ENCODE measurements around the gene RRP8. TPM values are rescaled to one million over a fixed set of nuclear protein-coding genes. Genes with fewer than 3 reads are reported as not detected.

RRP8 gene
- total and polyA plus RNA-seq, 10 of the 15 experiments (the other 5 are each of a cell fraction or from before 2014, with no cell fraction given): 4.7 to 51.2 (median 23.9) TPM

GRCh38 chr11:6642957-6643356 lies 39.5 kb upstream of the RRP8 start:
- Histone ChIP-seq H3K9ac (ENCODE audit: control insufficient read depth, insufficient read depth, low read length) (no peak overlapping the region), H3K4me1 (ENCODE audit: control insufficient read depth, insufficient read depth, low read length) (peaks cover 21% of the 10 kb centered on the region), H2AFZ (ENCODE audit: control insufficient read depth, low read depth, low read length) (no peak overlapping the region), H3K4me3 (no peak overlapping the region), H3K36me3 (ENCODE audit: control insufficient read depth in 2 of 2, insufficient read depth in 2 of 2, low read length in 1 of 2) (no peaks in the 10 kb centered on the region), H4K20me1 (ENCODE audit: control insufficient read depth, insufficient read depth) (no peaks in the 10 kb centered on the region), H3K27ac (ENCODE audit: control insufficient read depth, insufficient read depth) (no peak overlapping the region), H3K4me2 (ENCODE audit: control insufficient read depth, insufficient read depth) (no peak overlapping the region), H3K79me2 (ENCODE audit: control insufficient read depth, insufficient read depth, low read length) (no peaks in the 10 kb centered on the region), H3K27me3 (replicated peaks in 1 of 2; ENCODE audit: control insufficient read depth in 2 of 2, insufficient read depth in 2 of 2, low read length in 1 of 2) (no peaks in the 10 kb centered on the region), H3K9me3 (replicated peaks; ENCODE audit: control insufficient read depth, insufficient read depth, low read length) (no peaks in the 10 kb centered on the region)
- no peak for ATAC-seq
- in situ Hi-C loops (cut with MboI): no loop called here
- ChIA-PET RAD21 (ENCODE audit: unreplicated experiment) (no interaction called here), SMC1A (ENCODE audit: uncharacterized antibody, unreplicated experiment) (interaction anchor here (0.8 to 1.6 kb wide), 4 partner anchors 11 to 30 kb away, joined by 3 to 6 read pairs (median 3); partner anchors contain the start of gene TAF10), CTCF (interaction anchor here (1.6 kb wide), 1 partner anchor 25 kb away, joined by 4 read pairs; no protein-coding TSS in a partner anchor), POLR2A (interaction anchor here (1.3 kb wide), 1 partner anchor 24 kb away, joined by 4 read pairs; the partner anchor contains the start of gene TPP1)
- intact Hi-C loops (cut with micrococcal nuclease; ENCODE audit: unreplicated experiment): no loop called here
- BruUV-seq (replicated peaks): no TSS peak
- DNase-seq (ENCODE audit: low read depth, low spot score): no peak
- TF ChIP-seq NFYA (IDR thresholded peaks at IDR 0.05; ENCODE audit: borderline replicate concordance, low read depth, low read length): no peak
- WGBS (ENCODE audit: insufficient coverage, insufficient replicate concordance, low lambda C conversion rate, missing lambda C conversion rate): 43% methylated on average over 7 of the region's 7 CpGs
- FAIRE-seq: no peak

GRCh38 chr11:6640985-6641701 lies 37.7 kb upstream of the RRP8 start:
- Histone ChIP-seq H3K79me2 (ENCODE audit: control insufficient read depth, insufficient read depth, low read length) (no peaks in the 10 kb centered on the region), H4K20me1 (ENCODE audit: control insufficient read depth, insufficient read depth) (no peaks in the 10 kb centered on the region), H3K9ac (ENCODE audit: control insufficient read depth, insufficient read depth, low read length) (no peak overlapping the region), H3K4me2 (ENCODE audit: control insufficient read depth, insufficient read depth) (no peak overlapping the region), H3K4me3 (no peak overlapping the region), H3K27me3 (replicated peaks in 1 of 2; ENCODE audit: control insufficient read depth in 2 of 2, insufficient read depth in 2 of 2, low read length in 1 of 2) (no peaks in the 10 kb centered on the region), H3K27ac (ENCODE audit: control insufficient read depth, insufficient read depth) (no peak overlapping the region), H3K36me3 (ENCODE audit: control insufficient read depth in 2 of 2, insufficient read depth in 2 of 2, low read length in 1 of 2) (no peaks in the 10 kb centered on the region), H3K4me1 (ENCODE audit: control insufficient read depth, insufficient read depth, low read length) (peaks cover 7% of the 10 kb centered on the region), H2AFZ (ENCODE audit: control insufficient read depth, low read depth, low read length) (no peak overlapping the region), H3K9me3 (replicated peaks; ENCODE audit: control insufficient read depth, insufficient read depth, low read length) (no peaks in the 10 kb centered on the region)
- no peak for ATAC-seq
- CTCF ChIA-PET: interaction anchor here (0.6 kb wide), 1 partner anchor 108 kb away, joined by 3 read pairs; no protein-coding TSS in a partner anchor
- intact Hi-C loops (cut with micrococcal nuclease; ENCODE audit: unreplicated experiment) (no loop called here), in situ Hi-C loops (cut with MboI) (no loop called here)
- RAD21 ChIA-PET (ENCODE audit: unreplicated experiment): interaction anchor here (0.9 kb wide), 1 partner anchor 29 kb away, joined by 3 read pairs; the partner anchor contains the start of gene TAF10
- POLR2A ChIA-PET: no interaction called here
- DNase-seq (ENCODE audit: low read depth, low spot score): no peak
- BruUV-seq (replicated peaks): no TSS peak
- FAIRE-seq: no peak
- SMC1A ChIA-PET (ENCODE audit: uncharacterized antibody, unreplicated experiment): interaction anchor here (0.7 to 1.6 kb wide), 4 partner anchors 10 to 132 kb away, joined by 3 read pairs; no protein-coding TSS in a partner anchor
- 74% methylated on average over 26 of the region's 26 CpGs for WGBS (ENCODE audit: insufficient coverage, insufficient replicate concordance, low lambda C conversion rate, missing lambda C conversion rate)
- TF ChIP-seq JUND (IDR thresholded peaks at IDR 0.05; ENCODE audit: low read depth, low read length) (no peak), CREM (IDR thresholded peaks at IDR 0.05; ENCODE audit: low read depth) (no peak), IKZF1 (conservative IDR thresholded peaks at IDR 0.05) (no peak), HDGF (IDR thresholded peaks at IDR 0.05) (no peak), FOXM1 (IDR thresholded peaks at IDR 0.05; ENCODE audit: low read depth, low read length) (no peak), SRF (IDR thresholded peaks at IDR 0.05; ENCODE audit: low read depth in 2 of 2, low read length in 2 of 2) (no peak), FOS (IDR thresholded peaks at IDR 0.05; ENCODE audit: borderline replicate concordance, extremely low read depth, insufficient read length) (no peak), MLLT1 (IDR thresholded peaks at IDR 0.05) (no peak)
- TF ChIP-seq, protein P1, sequence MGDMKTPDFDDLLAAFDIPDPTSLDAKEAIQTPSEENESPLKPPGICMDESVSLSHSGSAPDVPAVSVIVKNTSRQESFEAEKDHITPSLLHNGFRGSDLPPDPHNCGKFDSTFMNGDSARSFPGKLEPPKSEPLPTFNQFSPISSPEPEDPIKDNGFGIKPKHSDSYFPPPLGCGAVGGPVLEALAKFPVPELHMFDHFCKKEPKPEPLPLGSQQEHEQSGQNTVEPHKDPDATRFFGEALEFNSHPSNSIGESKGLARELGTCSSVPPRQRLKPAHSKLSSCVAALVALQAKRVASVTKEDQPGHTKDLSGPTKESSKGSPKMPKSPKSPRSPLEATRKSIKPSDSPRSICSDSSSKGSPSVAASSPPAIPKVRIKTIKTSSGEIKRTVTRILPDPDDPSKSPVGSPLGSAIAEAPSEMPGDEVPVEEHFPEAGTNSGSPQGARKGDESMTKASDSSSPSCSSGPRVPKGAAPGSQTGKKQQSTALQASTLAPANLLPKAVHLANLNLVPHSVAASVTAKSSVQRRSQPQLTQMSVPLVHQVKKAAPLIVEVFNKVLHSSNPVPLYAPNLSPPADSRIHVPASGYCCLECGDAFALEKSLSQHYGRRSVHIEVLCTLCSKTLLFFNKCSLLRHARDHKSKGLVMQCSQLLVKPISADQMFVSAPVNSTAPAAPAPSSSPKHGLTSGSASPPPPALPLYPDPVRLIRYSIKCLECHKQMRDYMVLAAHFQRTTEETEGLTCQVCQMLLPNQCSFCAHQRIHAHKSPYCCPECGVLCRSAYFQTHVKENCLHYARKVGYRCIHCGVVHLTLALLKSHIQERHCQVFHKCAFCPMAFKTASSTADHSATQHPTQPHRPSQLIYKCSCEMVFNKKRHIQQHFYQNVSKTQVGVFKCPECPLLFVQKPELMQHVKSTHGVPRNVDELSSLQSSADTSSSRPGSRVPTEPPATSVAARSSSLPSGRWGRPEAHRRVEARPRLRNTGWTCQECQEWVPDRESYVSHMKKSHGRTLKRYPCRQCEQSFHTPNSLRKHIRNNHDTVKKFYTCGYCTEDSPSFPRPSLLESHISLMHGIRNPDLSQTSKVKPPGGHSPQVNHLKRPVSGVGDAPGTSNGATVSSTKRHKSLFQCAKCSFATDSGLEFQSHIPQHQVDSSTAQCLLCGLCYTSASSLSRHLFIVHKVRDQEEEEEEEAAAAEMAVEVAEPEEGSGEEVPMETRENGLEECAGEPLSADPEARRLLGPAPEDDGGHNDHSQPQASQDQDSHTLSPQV (IDR thresholded peaks at IDR 0.05): no peak

All from GM12878 (cell line).